Stimulated activated CD8-positive, alpha-beta memory T cell treated with anti-CD3 and anti-CD28 coated beads, Interleukin-15, amount 100 ng/mL, for 1 hour (primary cell): ENCODE results near the gene AP1G2.

Experiments used
- DNase-seq: peaks from one replicate; pipeline ENCODE4 v3.0.0-alpha.2; 2020; ENCODE audit warnings: low read depth

Gene AP1G2

GRCh38 chr14:23513818-23514643 is 53.6 kb downstream of the AP1G2 start:
- no peak for DNase-seq

GRCh38 chr14:23513005-23513817 is 54.4 kb downstream of the AP1G2 start:
- DNase-seq: no peak

GRCh38 chr14:23512156-23512555 is 55.4 kb downstream of the AP1G2 start:
- DNase-seq: no peak
